CD4-positive, alpha-beta T cell (primary cell): Measurements from ENCODE around the gene PRDX6. TPM values are rescaled to one million over a fixed set of nuclear protein-coding genes. Genes with fewer than 3 reads are reported as not detected.

Experiments
- ATAC-seq: fragments of 200-7000 bp; cut with Tn5 transposase; one replicate; pipeline ENCODE4 v1.10.0; 2022; ENCODE audit warnings: mild to moderate bottlenecking; ENCODE audit not compliant: poor library complexity
- CTCF ChIA-PET: fragments of 350-600 bp; sonication (Branson Sonifier 250); formaldehyde crosslinking; loops from one replicate; lab custom pipeline; 2021; ENCODE audit warnings: antibody characterized with exemption, inconsistent platforms; lab: Charles Lee
- POLR2A ChIA-PET: fragments of 350-600 bp; sonication (Branson Sonifier 250); formaldehyde crosslinking; loops from one replicate; lab custom pipeline; 2021; ENCODE audit warnings: antibody characterized with exemption, inconsistent platforms; lab: Charles Lee
- DNase-seq, 14 experiments: peaks; one replicate each; pipeline ENCODE4 v3.0.0-alpha.2; 2013 to 2020; ENCODE audit warnings: mixed read lengths in 2 of 14
- H3K27ac ChIP-seq, 2 donors: one replicate each; pipeline versions ENCODE4 v1.5.1 to v1.7.0; 2013; ENCODE audit warnings: low read length in 2 of 2, low read depth in 1 of 2, mild to moderate bottlenecking in 1 of 2
- H3K27me3 ChIP-seq, 2 experiments: 1 replicate in 1 of 2; 2 replicates in 1 of 2; pipeline versions ENCODE4 v1.6.1 to v1.7.0; 2013; ENCODE audit warnings: low read length in 2 of 2, control low read depth in 1 of 2, mild to moderate bottlenecking in 1 of 2, moderate library complexity in 1 of 2; ENCODE audit not compliant: insufficient read depth in 2 of 2, control insufficient read depth in 1 of 2
- H3K36me3 ChIP-seq: one replicate; pipeline ENCODE4 v1.6.1; 2013; ENCODE audit warnings: low read length, control low read depth; ENCODE audit not compliant: insufficient read depth
- H3K4me1 ChIP-seq: one replicate; pipeline ENCODE4 v1.6.1; 2013; ENCODE audit warnings: low read length, control low read depth; ENCODE audit not compliant: insufficient read depth
- H3K4me3 ChIP-seq: one replicate; pipeline ENCODE4 v1.5.1; 2013; ENCODE audit warnings: mild to moderate bottlenecking, low read length, moderate library complexity
- H3K9me3 ChIP-seq, 2 experiments: 1 replicate in 1 of 2; 2 replicates in 1 of 2; pipeline versions ENCODE4 v1.6.1 to v1.7.0; 2013; ENCODE audit warnings: low read length in 2 of 2, mild to moderate bottlenecking in 2 of 2, control low read depth in 1 of 2, moderate library complexity in 1 of 2; ENCODE audit not compliant: control insufficient read depth in 1 of 2, insufficient read depth in 1 of 2
- H3K27ac Mint-ChIP-seq: one replicate; pipeline ENCODE4 v1.8.0; 2020; ENCODE audit warnings: mixed read lengths
- H3K27me3 Mint-ChIP-seq: one replicate; pipeline ENCODE4 v1.8.0; 2021; ENCODE audit warnings: mixed read lengths
- H3K36me3 Mint-ChIP-seq: one replicate; pipeline ENCODE4 v1.8.0; 2021; ENCODE audit warnings: low read depth, mixed read lengths
- H3K4me1 Mint-ChIP-seq: one replicate; pipeline ENCODE4 v1.8.0; 2021; ENCODE audit warnings: low read depth, mixed read lengths
- H3K4me3 Mint-ChIP-seq: one replicate; pipeline ENCODE4 v1.8.0; 2020; ENCODE audit warnings: mild to moderate bottlenecking, mixed read lengths
- H3K9me3 Mint-ChIP-seq: one replicate; pipeline ENCODE4 v1.8.0; 2020; ENCODE audit warnings: mixed read lengths
- intact Hi-C, 2 experiments: fragments of 100-400 bp; cut with DNase I in 1 of 2; cut with micrococcal nuclease in 1 of 2; formaldehyde crosslinking; loops; one replicate each; pipeline versions ENCODE4 v1.15.1 to v1.9.0; 2023 to 2025; cut with DNase I, micrococcal nuclease
- total RNA-seq, 174 experiments: library from RNA in 2 of 174; stranded (reverse) in 2 of 174; gene quantifications; one replicate each; pipeline ENCODE4 v1.2.3 and lab custom pipeline; 2021 to 2026
- TF ChIP-seq, protein P1 (sequence below): fragments of 200-600 bp; IDR thresholded peaks from one replicate; pipeline ENCODE4 v1.8.0; 2022; ENCODE audit warnings: antibody characterized with exemption, mild to moderate bottlenecking

The PRDX6 gene
- total RNA-seq, 2 experiments from 2014 or later: 101 to 102 TPM

DNA sequence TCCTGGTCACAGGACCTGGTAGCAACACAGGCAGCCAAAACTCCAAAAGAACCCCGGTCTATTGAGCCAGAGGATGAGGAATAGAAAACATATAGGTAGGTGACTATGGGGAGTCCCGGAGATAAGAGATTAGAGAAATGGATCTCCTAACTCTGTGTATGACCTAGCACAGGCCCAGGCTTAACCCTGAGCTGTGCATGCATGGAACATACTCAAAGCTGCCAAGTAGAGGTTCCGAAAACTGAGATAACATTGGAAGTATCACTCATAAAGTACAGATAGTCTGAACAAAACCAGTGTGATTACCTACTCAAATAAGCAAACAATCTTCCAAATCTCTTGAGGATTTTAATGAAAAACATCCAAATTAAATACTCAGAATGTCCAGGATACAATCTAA, 31.5 kb upstream of the PRDX6 start:
- ATAC-seq (no peak), DNase-seq (no peak)
- peaks cover 2% of the 10 kb centered on the region for H3K9me3 Mint-ChIP-seq
- no peak overlapping the region for H3K4me3 ChIP-seq
- H3K4me1 Mint-ChIP-seq: peaks cover 24% of the 10 kb centered on the region
- H3K36me3 ChIP-seq: peaks cover 14% of the 10 kb centered on the region
- H3K9me3 ChIP-seq: peaks cover 0 to 8% of the 10 kb centered on the region in 2 experiments
- no peak overlapping the region for H3K27ac Mint-ChIP-seq
- no peak overlapping the region for H3K4me3 Mint-ChIP-seq
- no peaks in the 10 kb centered on the region for H3K27me3 Mint-ChIP-seq
- H3K4me1 ChIP-seq: peaks cover 7% of the 10 kb centered on the region
- ChIA-PET POLR2A (interaction anchor here (1.1 to 2.3 kb wide), 2 partner anchors 31 to 577 kb away, joined by 4 to 12 read pairs; partner anchors contain the start of genes PRDX6 and RC3H1), CTCF (no interaction called here)
- H3K27ac ChIP-seq: no peak overlapping the region
- no peaks in the 10 kb centered on the region for H3K27me3 ChIP-seq
- TF ChIP-seq, protein P1, sequence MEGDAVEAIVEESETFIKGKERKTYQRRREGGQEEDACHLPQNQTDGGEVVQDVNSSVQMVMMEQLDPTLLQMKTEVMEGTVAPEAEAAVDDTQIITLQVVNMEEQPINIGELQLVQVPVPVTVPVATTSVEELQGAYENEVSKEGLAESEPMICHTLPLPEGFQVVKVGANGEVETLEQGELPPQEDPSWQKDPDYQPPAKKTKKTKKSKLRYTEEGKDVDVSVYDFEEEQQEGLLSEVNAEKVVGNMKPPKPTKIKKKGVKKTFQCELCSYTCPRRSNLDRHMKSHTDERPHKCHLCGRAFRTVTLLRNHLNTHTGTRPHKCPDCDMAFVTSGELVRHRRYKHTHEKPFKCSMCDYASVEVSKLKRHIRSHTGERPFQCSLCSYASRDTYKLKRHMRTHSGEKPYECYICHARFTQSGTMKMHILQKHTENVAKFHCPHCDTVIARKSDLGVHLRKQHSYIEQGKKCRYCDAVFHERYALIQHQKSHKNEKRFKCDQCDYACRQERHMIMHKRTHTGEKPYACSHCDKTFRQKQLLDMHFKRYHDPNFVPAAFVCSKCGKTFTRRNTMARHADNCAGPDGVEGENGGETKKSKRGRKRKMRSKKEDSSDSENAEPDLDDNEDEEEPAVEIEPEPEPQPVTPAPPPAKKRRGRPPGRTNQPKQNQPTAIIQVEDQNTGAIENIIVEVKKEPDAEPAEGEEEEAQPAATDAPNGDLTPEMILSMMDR: no peak
- intact Hi-C loops: no loop called here
- peaks cover 64% of the 10 kb centered on the region for H3K36me3 Mint-ChIP-seq

DNA sequence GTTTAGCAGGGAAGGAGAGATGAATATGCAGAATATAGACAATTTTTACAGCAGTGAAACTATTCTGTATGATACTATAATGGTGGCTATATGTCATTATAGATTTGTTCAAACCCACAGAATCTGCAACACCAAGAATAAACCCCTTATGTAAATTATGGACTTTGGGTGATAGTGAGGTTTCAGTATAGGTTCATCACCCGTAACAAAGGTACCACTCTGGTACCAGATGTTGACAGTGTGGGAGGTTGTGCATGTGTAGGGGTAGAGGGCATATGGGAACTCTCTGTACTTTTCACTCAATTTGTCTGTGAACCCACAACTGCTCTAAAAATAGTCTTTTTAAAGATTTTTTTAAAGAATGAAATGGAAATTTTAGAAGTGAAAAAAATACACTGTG, 29.9 kb upstream of the PRDX6 start:
- TF ChIP-seq, protein P1: no peak
- Histone ChIP-seq H3K9me3 (peaks cover 0 to 8% of the 10 kb centered on the region in 2 experiments), H3K27me3 (no peaks in the 10 kb centered on the region), H3K27ac (no peak overlapping the region), H3K4me3 (no peak overlapping the region), H3K36me3 (peaks cover 9% of the 10 kb centered on the region), H3K4me1 (peaks cover 7% of the 10 kb centered on the region)
- POLR2A ChIA-PET: no interaction called here
- Mint-ChIP-seq H3K27me3 (no peaks in the 10 kb centered on the region), H3K9me3 (peaks cover 2% of the 10 kb centered on the region), H3K36me3 (peaks cover 62% of the 10 kb centered on the region), H3K4me3 (no peak overlapping the region), H3K27ac (no peak overlapping the region), H3K4me1 (peaks cover 24% of the 10 kb centered on the region)
- CTCF ChIA-PET: interaction anchor here (0.6 kb wide), 1 partner anchor 629 kb away, joined by 4 read pairs; no protein-coding TSS in a partner anchor
- no peak for DNase-seq
- ATAC-seq: no peak
- intact Hi-C loops: no loop called here

DNA sequence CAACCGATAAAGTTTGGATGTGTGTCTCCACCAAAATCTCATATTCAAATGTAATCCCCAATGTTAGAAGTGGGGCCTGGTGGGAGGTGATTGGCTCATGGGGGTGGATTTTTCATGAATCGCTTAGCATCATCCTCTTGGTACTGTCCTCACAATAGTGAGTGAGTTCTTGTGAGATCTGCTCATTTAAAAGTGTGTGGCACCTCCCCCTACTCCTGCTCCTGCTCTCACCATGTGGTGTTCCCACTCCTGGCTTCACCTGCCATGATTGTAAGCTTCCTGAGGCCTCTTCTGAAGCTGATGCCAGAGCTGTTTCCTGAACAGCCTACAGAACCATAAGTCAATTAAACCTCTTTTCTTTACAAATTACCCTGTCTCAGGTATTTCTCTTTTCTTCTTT, 28.2 kb upstream of the PRDX6 start:
- CTCF ChIA-PET: no interaction called here
- Mint-ChIP-seq H3K4me3 (no peak overlapping the region), H3K27me3 (no peaks in the 10 kb centered on the region), H3K4me1 (peaks cover 26% of the 10 kb centered on the region), H3K9me3 (peaks cover 2% of the 10 kb centered on the region), H3K27ac (no peak overlapping the region), H3K36me3 (peaks cover 72% of the 10 kb centered on the region)
- Histone ChIP-seq H3K9me3 (peaks cover 0 to 8% of the 10 kb centered on the region in 2 experiments), H3K4me3 (no peak overlapping the region), H3K4me1 (peaks cover 7% of the 10 kb centered on the region), H3K27ac (no peak overlapping the region), H3K36me3 (peaks cover 9% of the 10 kb centered on the region), H3K27me3 (no peaks in the 10 kb centered on the region)
- ATAC-seq: no peak
- intact Hi-C loops: no loop called here
- DNase-seq: no peak
- POLR2A ChIA-PET: no interaction called here
- TF ChIP-seq, protein P1: no peak
